GM12891 (cell line): ENCODE results near the gene TMEM119.

ENCODE experiments used
- PAX5 ChIP-seq: IDR thresholded peaks from 2 replicates; pipeline ENCODE4 v1.6.1; 2011; ENCODE audit warnings: low read length, moderate library complexity, mild to moderate bottlenecking; ENCODE audit not compliant: insufficient read depth, severe bottlenecking
- POLR2A ChIP-seq: IDR thresholded peaks from 2 replicates; pipeline ENCODE4 v1.6.1; 2011; ENCODE audit warnings: low read depth, low read length, control low read depth
- POLR2AphosphoS5 ChIP-seq: IDR thresholded peaks from 2 replicates; pipeline ENCODE4 v1.6.1; 2011; ENCODE audit warnings: low read depth, low read length, control low read depth
- POU2F2 ChIP-seq: IDR thresholded peaks from 2 replicates; pipeline ENCODE4 v1.6.1; 2011; ENCODE audit warnings: low read depth, mild to moderate bottlenecking, control low read depth, low read length, moderate library complexity

GRCh38 chr12:108577458-108577857 lies 20.4 kb downstream of the TMEM119 start:
- TF ChIP-seq POLR2A = no peak
- no peak for TF ChIP-seq POLR2AphosphoS5
- no peak for TF ChIP-seq POU2F2
- TF ChIP-seq PAX5 = no peak
